ENCODE data around the gene PRRC2A.

PRRC2A gene

DNA sequence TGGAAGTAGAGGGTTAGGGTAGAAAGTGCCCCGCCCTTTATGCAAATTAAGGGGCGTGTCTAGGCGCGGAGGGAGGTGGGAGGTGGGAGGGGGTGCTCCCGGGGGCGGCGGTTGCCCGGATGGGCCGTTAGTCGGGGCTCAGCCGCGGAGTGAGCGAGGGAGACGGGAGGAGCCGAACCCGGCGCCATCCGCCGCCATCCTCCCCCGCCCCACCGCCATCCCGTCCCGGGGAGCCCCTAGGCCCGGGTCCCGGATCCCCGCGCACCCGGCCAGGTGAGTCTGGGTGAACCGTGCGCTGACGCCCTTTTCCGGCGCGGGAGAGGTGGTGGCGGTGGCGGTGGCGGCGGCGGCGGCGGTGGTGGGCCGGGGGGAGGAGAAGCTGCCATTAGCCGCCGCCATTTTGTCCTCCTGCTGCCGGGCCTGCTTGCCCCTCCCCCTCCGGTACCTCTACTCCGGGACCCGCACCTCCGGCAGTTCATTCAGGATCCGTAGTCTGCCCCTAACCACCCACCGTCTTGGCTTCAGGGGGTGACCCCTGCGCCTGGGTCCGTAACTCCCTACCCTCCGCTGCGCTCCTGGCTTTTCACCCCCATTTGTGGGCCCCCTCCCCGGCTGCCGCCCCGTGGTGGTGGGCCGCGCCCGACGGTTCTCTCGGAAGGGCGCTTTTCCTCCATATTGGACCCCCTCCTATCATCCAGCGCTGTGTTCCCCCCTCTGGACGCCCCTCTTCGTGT, at the start of gene PRRC2A:
TSS of gene PRRC2A (plus strand) at position 130 of the 734 bp plus-strand sequence. CDS start 2,075 bp downstream, outside the sequence.
- no peak for DNase-seq (ENCODE audit: low read depth)

DNA sequence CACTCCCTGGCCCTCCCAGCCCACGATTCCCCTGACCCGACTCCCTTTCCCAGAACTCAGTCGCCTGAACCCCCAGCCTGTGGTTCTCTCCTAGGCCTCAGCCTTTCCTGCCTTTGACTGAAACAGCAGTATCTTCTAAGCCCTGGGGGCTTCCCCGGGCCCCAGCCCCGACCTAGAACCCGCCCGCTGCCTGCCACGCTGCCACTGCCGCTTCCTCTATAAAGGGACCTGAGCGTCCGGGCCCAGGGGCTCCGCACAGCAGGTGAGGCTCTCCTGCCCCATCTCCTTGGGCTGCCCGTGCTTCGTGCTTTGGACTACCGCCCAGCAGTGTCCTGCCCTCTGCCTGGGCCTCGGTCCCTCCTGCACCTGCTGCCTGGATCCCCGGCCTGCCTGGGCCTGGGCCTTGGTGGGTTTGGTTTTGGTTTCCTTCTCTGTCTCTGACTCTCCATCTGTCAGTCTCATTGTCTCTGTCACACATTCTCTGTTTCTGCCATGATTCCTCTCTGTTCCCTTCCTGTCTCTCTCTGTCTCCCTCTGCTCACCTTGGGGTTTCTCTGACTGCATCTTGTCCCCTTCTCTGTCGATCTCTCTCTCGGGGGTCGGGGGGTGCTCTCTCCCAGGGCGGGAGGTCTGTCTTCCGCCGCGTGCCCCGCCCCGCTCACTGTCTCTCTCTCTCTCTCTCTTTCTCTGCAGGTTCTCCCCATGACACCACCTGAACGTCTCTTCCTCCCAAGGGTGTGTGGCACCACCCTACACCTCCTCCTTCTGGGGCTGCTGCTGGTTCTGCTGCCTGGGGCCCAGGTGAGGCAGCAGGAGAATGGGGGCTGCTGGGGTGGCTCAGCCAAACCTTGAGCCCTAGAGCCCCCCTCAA, 48.2 kb upstream of the PRRC2A start, which contains the start of gene LTA:
TSS of gene LTA (plus strand) at position 249 of the 871 bp plus-strand sequence. CDS start at position 703, 454 bp downstream.
- DNase-seq (ENCODE audit: low read depth): peak; percentile 76

DNA sequence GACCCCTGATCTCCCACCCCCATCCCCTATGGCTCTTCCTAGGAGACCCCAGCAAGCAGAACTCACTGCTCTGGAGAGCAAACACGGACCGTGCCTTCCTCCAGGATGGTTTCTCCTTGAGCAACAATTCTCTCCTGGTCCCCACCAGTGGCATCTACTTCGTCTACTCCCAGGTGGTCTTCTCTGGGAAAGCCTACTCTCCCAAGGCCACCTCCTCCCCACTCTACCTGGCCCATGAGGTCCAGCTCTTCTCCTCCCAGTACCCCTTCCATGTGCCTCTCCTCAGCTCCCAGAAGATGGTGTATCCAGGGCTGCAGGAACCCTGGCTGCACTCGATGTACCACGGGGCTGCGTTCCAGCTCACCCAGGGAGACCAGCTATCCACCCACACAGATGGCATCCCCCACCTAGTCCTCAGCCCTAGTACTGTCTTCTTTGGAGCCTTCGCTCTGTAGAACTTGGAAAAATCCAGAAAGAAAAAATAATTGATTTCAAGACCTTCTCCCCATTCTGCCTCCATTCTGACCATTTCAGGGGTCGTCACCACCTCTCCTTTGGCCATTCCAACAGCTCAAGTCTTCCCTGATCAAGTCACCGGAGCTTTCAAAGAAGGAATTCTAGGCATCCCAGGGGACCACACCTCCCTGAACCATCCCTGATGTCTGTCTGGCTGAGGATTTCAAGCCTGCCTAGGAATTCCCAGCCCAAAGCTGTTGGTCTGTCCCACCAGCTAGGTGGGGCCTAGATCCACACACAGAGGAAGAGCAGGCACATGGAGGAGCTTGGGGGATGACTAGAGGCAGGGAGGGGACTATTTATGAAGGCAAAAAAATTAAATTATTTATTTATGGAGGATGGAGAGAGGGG, 47.0 kb upstream of the PRRC2A start:
- no peak for DNase-seq (ENCODE audit: low read depth)

DNA sequence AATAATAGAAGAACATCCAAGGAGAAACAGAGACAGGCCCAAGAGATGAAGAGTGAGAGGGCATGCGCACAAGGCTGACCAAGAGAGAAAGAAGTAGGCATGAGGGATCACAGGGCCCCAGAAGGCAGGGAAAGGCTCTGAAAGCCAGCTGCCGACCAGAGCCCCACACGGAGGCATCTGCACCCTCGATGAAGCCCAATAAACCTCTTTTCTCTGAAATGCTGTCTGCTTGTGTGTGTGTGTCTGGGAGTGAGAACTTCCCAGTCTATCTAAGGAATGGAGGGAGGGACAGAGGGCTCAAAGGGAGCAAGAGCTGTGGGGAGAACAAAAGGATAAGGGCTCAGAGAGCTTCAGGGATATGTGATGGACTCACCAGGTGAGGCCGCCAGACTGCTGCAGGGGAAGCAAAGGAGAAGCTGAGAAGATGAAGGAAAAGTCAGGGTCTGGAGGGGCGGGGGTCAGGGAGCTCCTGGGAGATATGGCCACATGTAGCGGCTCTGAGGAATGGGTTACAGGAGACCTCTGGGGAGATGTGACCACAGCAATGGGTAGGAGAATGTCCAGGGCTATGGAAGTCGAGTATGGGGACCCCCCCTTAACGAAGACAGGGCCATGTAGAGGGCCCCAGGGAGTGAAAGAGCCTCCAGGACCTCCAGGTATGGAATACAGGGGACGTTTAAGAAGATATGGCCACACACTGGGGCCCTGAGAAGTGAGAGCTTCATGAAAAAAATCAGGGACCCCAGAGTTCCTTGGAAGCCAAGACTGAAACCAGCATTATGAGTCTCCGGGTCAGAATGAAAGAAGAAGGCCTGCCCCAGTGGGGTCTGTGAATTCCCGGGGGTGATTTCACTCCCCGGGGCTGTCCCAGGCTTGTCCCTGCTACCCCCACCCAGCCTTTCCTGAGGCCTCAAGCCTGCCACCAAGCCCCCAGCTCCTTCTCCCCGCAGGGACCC, 46.1 kb upstream of the PRRC2A start:
- DNase-seq (ENCODE audit: low read depth): no peak

DNA sequence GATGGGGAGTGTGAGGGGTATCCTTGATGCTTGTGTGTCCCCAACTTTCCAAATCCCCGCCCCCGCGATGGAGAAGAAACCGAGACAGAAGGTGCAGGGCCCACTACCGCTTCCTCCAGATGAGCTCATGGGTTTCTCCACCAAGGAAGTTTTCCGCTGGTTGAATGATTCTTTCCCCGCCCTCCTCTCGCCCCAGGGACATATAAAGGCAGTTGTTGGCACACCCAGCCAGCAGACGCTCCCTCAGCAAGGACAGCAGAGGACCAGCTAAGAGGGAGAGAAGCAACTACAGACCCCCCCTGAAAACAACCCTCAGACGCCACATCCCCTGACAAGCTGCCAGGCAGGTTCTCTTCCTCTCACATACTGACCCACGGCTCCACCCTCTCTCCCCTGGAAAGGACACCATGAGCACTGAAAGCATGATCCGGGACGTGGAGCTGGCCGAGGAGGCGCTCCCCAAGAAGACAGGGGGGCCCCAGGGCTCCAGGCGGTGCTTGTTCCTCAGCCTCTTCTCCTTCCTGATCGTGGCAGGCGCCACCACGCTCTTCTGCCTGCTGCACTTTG, 45.1 kb upstream of the PRRC2A start, which contains the start of gene TNF:
TSS of gene TNF (plus strand) at position 231 of the 567 bp plus-strand sequence. CDS start at position 408, 177 bp downstream.
- DNase-seq (ENCODE audit: low read depth): peak; percentile 85

DNA sequence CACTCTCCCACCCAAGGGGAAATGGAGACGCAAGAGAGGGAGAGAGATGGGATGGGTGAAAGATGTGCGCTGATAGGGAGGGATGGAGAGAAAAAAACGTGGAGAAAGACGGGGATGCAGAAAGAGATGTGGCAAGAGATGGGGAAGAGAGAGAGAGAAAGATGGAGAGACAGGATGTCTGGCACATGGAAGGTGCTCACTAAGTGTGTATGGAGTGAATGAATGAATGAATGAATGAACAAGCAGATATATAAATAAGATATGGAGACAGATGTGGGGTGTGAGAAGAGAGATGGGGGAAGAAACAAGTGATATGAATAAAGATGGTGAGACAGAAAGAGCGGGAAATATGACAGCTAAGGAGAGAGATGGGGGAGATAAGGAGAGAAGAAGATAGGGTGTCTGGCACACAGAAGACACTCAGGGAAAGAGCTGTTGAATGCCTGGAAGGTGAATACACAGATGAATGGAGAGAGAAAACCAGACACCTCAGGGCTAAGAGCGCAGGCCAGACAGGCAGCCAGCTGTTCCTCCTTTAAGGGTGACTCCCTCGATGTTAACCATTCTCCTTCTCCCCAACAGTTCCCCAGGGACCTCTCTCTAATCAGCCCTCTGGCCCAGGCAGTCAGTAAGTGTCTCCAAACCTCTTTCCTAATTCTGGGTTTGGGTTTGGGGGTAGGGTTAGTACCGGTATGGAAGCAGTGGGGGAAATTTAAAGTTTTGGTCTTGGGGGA, 44.4 kb upstream of the PRRC2A start:
- DNase-seq (ENCODE audit: low read depth): no peak

DNA sequence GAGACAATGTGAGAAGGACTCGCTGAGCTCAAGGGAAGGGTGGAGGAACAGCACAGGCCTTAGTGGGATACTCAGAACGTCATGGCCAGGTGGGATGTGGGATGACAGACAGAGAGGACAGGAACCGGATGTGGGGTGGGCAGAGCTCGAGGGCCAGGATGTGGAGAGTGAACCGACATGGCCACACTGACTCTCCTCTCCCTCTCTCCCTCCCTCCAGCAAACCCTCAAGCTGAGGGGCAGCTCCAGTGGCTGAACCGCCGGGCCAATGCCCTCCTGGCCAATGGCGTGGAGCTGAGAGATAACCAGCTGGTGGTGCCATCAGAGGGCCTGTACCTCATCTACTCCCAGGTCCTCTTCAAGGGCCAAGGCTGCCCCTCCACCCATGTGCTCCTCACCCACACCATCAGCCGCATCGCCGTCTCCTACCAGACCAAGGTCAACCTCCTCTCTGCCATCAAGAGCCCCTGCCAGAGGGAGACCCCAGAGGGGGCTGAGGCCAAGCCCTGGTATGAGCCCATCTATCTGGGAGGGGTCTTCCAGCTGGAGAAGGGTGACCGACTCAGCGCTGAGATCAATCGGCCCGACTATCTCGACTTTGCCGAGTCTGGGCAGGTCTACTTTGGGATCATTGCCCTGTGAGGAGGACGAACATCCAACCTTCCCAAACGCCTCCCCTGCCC, 43.5 kb upstream of the PRRC2A start:
- no peak for DNase-seq (ENCODE audit: low read depth)

DNA sequence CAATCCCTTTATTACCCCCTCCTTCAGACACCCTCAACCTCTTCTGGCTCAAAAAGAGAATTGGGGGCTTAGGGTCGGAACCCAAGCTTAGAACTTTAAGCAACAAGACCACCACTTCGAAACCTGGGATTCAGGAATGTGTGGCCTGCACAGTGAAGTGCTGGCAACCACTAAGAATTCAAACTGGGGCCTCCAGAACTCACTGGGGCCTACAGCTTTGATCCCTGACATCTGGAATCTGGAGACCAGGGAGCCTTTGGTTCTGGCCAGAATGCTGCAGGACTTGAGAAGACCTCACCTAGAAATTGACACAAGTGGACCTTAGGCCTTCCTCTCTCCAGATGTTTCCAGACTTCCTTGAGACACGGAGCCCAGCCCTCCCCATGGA, 42.9 kb upstream of the PRRC2A start:
- no peak for DNase-seq (ENCODE audit: low read depth)

DNA sequence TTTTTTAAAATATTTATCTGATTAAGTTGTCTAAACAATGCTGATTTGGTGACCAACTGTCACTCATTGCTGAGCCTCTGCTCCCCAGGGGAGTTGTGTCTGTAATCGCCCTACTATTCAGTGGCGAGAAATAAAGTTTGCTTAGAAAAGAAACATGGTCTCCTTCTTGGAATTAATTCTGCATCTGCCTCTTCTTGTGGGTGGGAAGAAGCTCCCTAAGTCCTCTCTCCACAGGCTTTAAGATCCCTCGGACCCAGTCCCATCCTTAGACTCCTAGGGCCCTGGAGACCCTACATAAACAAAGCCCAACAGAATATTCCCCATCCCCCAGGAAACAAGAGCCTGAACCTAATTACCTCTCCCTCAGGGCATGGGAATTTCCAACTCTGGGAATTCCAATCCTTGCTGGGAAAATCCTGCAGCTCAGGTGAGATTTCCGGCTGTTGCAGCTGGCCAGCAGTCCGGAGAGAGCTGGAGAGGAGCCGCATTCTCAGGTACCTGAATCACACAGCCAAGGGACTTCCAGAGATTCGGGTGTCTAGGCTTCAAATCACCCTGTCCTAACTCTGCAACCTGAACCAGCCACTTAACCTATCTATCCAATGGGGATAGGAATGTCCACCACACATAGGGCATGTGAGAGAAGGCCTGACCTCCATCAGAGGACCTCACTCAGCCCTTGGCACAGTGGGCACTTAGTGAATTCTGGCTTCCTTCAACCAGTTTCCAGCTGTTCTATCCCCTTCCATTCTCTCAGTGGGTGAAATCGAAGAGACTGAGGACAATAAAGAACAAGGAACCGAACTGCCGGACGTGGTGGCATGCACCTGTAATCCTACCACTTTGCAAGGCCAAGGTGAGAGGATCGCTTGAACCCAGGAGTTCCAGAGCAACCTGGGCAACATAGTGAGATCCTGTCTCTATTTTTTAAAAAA, 42.1 kb upstream of the PRRC2A start:
- DNase-seq (ENCODE audit: low read depth): no peak

DNA sequence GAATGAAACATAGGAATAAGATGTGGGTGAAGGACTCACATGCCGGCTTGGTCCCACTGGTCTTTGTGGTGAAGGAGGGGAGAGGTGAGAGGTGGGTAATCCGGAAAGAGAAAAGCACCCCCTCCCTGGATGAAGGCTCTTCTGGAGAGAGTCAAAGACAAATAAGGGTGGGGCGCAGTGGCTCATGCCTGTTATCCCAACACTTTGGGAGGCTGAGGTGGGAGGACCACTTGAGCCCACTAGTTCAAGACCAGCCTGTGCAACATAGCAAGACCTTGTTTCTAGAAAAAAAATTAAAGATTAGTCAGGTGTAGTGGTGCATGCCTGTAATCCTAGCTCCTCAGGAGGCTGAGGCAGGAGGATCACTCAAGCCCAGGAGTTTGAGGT, 41.4 kb upstream of the PRRC2A start:
- DNase-seq (ENCODE audit: low read depth): no peak

DNA sequence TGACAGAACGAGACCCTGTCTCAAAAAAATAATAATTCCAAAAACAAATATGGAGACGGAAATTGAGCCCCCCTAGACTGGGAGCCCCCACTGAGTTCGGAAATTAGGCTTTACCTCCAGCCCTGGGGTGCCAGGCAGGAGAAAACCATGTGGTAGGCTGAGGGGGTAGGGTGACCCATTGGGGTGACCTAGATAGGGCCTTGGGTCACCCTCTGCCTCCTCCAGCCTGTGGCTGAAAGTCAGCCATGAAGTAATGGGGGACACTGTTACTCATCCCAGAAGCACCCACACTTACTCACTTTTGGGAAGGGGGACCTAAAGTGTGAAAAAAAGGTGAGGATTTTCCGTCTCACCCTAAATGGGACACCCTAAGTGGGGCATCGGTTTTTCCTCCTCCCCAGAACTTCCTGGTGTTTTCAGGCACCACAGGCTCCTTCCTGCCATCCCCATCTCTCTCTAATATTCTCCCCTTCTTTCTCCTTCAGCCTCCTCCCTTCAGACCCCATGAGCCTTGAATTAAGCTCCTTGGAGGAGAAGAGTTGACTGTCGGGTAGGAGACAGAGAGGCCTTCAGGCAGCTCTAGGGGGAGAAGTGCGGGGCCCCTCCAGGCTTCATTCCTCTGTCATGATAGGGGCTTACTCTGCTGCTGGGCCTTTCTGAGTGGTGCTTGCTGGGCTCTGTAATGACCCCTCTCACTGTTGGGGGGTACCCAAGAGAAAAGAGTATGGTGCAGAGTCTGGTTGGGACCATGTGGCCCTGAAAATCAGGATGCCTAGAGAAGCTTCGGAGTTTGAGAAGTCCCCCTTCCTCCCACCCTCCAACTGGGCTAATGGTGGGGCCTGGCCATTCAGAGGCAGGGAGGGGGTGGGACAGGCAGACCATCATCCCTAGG, 40.7 kb upstream of the PRRC2A start:
- DNase-seq (ENCODE audit: low read depth): no peak

DNA sequence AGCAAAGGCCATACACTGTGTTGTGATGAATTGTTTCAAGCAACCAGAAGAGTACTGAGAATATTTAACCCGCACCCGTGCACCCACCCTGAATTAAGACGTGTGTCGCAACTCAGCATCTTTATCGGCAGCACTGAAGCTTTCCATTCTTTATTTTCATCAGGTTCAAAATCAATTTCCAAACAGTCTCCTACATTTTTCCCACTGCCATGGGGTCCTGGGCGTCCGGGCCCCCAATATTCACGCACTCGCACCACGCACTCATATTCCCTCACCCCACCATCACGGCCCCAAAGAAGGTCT, 40.1 kb upstream of the PRRC2A start:
- no peak for DNase-seq (ENCODE audit: low read depth)

DNA sequence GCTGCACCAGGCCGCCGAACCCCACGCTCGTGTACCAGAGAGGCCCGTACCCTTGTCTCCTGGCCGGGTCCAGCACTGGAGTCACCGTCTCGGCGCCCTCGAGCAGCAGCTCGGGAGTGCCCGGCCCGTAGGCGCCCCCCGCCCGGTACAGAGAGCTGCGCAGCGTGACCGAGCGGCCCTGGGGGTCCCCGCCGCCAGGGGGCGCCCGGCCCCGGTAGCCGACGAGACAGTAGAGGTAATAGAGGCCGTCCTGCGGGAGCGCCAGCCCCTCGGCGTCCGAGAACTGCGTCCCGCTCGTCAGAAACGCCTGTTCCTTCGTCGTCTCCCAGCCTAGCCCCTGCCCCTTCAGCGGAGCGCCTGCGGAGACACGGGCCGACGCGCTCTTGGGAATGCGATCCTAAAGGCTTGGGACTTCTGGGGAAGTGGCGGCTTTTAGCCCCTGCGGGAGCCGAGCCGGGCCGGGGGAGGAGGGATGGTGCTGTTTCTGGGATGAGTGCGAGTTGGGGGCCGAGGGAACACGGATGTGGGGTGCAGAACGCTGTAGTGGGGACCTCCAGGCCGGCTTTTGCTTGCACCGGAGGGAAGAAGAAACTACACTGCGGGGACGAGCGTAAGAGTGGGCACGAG, 39.6 kb upstream of the PRRC2A start:
- DNase-seq (ENCODE audit: low read depth): peak; percentile 83

DNA sequence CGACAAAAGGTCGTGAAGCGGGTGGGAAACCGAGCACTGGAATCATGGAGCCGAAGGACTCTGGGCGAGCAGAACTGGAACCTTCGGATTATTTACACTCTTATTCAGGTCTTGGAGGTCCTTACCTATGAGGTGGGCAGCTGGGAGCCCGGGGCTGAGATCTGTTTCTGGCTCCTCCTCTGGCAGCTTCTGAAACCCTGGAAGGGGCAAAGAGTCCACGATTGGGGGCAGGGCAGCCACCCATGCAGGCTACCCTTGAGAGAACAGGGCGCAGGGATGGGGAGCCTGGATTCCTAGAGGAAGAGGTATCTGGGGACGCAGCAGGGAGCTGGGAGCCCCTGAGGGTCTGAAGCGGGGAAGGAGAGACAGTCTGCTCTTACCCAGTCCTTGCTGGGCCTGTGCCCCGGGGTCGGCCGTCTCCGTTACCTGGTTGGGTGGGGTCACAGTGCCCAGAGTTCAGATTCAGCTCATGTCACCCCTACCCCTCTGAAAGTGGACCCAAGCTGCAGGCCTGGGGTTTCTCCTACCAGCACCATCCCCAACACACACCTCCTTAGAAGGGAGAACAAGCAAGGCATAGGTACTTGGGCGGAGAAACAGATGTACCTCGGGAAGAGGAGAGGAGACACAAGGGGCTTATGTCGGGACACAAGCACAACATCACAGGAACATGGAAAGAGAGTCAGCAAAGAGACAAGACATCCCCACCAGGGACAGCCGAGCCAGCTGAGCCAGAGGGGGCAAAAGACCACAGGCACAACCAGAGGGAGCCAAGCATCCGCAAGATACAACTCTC, 38.9 kb upstream of the PRRC2A start:
- no peak for DNase-seq (ENCODE audit: low read depth)

DNA sequence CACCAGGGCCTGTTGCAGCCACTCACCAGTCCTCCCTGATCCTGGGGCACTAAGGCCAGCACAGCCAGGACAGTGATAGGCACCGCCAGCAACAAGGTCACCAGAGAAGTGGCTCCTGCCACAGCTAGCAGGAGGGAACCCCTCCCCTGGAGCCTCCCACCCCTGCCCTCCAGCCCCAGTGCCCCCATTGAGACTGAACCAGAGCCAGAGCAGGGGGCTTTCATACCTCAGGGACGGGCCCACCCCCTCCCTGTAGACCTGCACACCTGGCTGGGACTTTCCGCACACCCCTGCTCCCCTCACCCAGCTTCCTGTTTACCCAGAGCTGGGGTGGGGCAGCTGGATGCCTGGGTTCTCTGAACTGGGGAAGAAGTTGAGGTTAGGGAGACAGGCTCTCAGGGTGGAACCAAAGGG, 38.3 kb upstream of the PRRC2A start, which contains the start of gene LTB:
TSS of gene LTB (minus strand) at position 195 of the 414 bp plus-strand sequence. CDS start at position 188, 7 bp downstream.
- DNase-seq (ENCODE audit: low read depth): no peak

DNA sequence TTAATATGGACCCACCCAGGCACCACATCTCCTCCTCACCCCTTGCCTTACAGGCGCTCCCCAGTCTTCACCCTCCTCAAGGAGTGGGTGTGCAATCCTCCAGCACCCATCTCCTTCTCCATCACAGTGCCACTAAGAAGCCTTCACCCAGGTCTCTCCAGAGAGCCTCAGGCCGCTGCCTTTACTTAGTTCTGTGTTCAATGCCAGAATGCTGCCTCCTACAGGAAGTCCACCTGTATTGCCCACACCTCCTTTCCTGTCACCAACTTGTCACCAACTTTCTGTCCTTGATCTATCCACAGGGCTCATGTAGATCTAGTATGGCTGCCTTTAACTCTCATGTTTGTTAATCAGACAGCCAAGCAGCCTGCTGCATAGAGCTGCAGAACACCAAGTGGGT, 35.0 kb upstream of the PRRC2A start:
- DNase-seq (ENCODE audit: low read depth): no peak

All from activated T-cell treated with anti-CD3 and anti-CD28 coated beads for 24 hours (primary cell).